ENCODE measurements around the gene FTL.
"Not testable (repeated sequence)": the region's sequence is repeated elsewhere in the genome, so short reads cannot be mapped to it uniquely, and the experiment has no call there.

FTL gene

DNA sequence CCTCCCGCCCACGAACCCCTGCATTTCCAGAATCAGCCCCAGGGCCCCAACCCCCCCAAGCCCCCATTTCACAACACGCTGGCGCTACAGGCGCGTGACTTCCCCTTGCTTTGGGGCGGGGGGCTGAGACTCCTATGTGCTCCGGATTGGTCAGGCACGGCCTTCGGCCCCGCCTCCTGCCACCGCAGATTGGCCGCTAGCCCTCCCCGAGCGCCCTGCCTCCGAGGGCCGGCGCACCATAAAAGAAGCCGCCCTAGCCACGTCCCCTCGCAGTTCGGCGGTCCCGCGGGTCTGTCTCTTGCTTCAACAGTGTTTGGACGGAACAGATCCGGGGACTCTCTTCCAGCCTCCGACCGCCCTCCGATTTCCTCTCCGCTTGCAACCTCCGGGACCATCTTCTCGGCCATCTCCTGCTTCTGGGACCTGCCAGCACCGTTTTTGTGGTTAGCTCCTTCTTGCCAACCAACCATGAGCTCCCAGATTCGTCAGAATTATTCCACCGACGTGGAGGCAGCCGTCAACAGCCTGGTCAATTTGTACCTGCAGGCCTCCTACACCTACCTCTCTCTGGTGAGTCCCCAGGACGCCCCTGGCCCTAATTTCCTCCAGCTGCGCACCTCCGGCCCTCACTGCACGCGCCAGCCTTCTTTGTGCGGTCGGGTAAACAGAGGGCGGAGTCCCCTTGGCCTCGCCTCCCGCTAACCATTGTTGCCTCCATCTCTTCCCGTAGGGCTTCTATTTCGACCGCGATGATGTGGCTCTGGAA is at the start of gene FTL:
Gene FTL (plus strand): TSS at position 270 of the 766 bp plus-strand sequence. CDS start 199 bp downstream, at position 469.
- DNase-seq, result peak; percentile 86 to 92

DNA sequence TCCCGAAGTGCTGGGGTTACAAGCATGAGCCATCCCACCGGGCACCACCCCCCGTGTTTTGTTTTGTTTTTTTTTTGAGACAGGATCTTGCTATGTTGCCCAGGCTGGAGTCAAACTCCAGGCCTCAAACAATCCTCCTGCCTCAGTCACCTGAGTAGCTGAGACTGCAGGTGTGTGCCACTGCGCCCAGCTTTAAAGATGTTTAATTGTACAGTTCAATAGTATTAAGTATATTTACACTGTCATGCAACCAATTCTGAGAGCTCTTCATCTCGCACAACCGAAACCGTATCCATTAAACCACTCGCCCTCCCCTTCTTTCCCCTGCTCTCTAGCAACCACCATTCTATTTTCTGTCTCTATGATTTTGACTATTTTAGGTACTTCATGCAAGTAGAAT is 49.4 kb upstream of the FTL start:
- no peak for DNase-seq

DNA sequence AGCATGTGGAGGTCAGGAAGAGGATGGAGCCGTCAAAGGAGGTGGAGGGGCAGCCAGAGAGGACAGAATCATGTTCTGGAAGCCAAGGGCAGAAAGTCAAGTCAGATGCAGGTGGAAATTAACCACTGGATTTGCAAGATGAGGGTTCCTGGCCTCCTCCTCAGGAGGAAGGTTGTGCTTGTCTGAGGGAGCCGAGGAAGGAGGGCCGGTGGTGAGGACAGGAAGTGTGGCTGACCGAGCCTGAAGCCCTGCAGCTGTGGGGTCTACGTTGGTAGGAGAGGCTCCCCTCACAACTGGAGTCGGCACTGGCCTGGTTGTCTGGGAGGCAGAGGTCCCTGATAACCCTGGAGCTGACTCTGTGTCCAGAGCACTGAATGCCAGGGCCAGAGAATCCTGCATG is 47.0 kb upstream of the FTL start:
- no peak for DNase-seq

DNA sequence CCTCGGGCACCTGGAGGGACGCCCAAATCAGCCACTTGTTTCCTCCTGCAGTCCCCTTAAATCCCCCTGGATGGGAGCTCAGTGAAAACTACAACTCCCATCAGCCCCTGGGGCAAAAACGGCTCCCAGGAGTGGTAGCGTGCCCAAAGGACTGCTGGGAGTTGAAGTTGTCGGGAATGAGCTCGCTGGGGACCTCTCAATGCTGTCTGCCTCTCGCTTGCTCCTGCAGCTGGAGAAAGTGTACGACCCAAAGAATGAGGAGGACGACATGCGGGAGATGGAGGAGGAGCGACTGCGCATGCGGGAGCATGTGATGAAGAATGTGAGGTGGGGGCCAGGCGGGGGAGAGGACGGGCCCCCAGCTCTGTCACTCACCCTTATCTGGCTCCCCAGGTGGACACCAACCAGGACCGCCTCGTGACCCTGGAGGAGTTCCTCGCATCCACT is 46.3 kb upstream of the FTL start:
- no peak for DNase-seq

DNA sequence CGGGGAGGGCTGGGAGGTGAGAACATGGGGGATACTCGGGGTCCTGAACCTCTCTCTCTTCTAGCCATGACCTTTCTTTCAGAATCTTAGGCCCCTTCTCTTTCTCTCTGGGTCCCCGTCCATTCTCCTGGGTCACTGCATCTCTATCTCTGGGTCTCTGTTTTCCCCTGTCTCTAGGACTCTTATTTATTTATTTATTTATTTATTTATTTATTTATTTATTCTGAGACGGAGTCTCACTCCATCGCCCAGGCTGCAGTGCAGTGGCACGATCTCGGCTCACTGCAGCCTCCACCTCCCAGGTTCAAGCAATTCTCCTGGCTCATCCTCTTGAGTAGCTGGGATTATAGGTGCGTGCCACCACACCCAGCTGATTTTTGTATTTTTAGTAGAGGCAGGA is 45.8 kb upstream of the FTL start:
- not testable (repeated sequence) for DNase-seq

DNA sequence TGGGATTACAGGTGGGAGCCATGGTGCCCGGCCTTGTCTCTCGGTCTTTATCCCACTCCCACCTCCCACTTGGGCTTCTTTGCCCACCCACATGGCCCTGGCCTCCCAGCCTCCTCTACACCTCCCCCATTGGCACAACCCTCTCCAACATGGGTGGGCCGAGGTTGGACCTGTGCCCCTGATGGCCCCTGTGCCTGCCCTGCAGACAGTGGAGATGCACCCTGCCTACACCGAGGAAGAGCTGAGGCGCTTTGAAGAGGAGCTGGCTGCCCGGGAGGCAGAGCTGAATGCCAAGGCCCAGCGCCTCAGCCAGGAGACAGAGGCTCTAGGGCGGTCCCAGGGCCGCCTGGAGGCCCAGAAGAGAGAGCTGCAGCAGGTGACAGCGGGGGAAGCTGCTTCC is 44.2 kb upstream of the FTL start:
- DNase-seq, result no peak

DNA sequence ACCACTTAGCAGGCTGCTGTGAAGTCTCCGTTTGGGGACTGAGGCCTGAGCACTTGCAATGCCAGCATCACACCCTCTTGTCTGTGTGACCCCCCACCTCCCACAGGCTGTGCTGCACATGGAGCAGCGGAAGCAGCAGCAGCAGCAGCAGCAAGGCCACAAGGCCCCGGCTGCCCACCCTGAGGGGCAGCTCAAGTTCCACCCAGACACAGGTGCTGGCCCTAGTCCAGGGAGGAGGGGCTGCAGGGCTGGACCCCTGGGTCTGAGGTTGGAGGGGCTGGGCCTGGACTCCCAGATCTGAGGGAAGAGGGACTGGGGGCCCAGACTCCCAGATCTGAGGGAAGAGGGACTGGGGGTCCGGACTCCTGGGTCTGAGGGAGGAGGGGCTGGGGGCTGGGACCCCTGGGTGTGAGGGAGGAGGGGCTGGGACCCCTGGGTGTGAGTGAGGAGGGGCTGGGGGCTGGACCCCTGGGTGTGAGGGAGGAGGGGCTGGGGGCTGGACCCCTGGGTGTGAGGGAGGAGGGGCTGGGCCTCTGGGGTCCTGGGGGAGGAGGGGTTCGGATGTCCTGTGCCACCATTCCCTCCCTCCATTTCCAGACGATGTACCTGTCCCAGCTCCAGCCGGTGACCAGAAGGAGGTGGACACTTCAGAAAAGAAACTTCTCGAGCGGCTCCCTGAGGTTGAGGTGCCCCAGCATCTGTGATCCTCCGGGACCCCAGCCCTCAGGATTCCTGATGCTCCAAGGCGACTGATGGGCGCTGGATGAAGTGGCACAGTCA is 43.2 kb upstream of the FTL start:
- no peak for DNase-seq

DNA sequence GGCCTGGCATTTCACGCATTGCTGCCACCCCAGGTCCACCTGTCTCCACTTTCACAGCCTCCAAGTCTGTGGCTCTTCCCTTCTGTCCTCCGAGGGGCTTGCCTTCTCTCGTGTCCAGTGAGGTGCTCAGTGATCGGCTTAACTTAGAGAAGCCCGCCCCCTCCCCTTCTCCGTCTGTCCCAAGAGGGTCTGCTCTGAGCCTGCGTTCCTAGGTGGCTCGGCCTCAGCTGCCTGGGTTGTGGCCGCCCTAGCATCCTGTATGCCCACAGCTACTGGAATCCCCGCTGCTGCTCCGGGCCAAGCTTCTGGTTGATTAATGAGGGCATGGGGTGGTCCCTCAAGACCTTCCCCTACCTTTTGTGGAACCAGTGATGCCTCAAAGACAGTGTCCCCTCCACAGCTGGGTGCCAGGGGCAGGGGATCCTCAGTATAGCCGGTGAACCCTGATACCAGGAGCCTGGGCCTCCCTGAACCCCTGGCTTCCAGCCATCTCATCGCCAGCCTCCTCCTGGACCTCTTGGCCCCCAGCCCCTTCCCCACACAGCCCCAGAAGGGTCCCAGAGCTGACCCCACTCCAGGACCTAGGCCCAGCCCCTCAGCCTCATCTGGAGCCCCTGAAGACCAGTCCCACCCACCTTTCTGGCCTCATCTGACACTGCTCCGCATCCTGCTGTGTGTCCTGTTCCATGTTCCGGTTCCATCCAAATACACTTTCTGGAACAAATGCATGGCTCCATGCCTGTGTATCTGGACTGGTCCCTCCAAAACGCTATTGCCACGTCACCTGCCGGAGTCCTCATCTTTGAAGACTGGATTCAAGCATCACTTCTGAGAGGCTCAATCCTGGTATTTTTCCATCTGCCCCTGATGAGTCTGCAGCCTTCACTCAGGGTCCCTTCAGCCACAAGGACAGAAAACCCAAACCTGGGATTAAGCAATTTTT is 42.3 kb upstream of the FTL start:
- DNase-seq, result no peak

DNA sequence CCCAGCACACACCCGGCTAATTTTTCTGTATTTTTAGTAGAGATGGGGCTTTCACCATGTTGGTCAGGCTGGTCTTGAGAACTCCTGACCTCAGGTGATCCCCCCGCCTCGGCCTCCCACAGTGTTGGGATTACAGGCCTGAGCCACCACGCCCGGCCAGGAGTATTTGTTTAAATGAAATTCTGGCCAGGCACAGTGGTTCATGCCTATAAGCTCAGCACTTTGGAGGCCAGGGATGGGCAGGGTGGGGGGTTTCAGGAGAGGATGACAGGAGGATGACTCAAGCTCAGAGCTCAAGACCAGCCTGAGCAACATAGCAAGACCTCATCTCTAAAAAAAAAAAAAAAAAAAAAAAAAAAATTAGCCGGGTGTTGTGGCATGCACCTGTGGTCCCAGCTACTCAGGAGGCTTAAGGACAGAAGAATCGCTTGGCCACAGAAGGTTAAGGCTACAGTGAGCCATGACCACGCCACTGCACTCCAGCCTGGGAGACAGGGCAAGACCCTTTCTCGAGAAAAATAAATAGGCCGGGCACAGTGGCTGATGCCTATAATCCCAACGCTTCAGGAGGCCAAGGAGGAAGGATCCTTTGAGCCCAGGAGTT is 39.8 kb upstream of the FTL start:
- no peak for DNase-seq

DNA sequence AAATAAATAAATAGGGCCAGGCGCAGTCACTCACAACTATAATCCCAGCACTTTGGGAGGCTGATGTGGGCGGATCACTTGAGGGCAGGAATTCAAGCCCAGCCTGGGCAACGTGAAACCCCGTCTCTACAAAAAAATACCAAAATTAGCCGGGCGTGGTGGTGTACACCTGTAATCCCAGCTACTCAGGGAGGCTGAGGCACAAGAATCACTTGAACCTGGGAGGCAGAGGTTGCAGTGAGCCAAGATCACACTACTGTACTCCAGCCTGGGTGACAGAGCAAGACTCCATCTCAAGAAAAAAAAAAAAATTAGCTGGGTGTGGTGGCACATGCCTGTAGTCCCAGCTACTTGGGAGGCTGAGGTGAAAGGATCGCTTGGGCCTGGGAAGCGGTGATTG is 39.2 kb upstream of the FTL start:
- not testable (repeated sequence) for DNase-seq

DNA sequence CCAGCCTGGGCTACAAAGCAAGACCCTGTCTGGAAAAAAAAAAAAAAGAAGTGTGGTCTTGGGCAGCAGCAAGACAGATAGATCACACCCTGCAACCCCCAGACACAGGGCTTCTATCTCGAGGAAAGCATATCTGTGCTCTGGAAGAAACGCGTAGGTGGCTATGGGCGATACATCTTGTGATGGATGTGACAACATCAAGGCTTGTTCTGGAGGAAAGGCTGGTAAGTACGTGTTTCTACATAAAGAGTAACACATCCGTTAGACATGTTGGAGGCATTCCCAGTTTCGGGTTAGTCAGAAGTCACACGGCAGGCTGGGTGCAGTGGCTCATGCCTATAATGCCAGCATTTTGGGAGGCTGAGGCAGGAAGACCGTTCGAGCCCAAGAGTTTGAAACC is 38.2 kb upstream of the FTL start:
- DNase-seq, result no peak

DNA sequence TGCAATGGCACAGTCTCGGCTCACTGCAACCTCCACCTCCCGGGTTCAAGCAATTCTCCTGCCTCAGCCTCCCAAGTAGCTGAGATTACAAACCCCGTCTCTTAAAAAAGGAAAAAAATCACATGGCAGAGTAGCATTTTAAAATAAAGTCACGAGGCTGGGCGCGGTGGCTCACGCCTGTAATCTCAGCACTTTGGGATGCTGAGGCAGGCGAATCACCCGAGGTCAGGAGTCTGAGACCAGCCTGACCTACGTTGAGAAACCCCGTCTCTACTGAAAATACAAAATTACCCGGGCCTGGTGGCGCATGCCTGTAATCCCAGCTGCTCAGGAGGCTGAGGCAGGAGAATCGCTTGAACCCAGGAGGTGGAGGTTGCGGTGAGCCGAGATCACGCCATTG is 37.4 kb upstream of the FTL start:
- DNase-seq, result not testable (repeated sequence)

DNA sequence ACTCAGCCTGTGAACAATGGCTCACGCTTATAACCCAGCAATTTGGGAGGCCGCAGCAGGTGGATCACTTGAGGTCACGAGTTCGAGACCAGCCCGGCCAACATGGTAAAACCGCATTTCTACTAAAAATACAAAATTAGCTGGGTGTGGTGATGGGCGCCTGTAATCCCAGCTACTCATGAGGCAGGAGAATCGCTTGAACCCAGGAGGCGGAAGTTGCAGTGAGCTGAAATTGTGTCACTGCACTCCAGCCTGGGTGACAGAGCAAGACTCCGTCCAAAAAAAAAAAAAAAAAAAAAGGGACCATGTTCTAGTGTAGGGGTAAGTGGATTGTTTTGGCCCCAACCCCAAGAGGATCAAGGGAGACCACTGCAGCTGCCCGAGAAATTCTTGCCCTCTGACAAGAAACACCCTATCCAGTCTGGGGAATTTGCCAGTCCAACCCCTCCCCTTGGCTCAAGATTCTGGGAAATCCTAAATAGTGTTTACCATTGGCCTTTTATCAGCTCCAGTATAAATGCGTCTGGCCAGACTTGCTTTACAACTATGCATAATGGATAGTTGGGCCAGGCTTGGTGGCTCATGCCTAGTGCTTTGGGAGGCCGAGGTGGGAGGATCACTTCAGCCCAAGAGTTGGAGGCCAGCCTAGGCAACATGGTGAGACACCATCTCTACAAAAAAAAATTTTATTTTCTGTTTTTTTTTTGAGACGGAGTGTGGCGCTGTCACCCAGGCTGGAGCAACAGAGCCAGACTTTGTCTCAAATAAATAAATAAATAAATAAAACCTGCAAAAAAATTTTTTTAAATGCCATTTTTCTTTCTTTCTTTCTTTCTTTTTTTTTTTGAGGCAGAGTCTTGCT is 36.7 kb upstream of the FTL start:
- DNase-seq, result no peak

DNA sequence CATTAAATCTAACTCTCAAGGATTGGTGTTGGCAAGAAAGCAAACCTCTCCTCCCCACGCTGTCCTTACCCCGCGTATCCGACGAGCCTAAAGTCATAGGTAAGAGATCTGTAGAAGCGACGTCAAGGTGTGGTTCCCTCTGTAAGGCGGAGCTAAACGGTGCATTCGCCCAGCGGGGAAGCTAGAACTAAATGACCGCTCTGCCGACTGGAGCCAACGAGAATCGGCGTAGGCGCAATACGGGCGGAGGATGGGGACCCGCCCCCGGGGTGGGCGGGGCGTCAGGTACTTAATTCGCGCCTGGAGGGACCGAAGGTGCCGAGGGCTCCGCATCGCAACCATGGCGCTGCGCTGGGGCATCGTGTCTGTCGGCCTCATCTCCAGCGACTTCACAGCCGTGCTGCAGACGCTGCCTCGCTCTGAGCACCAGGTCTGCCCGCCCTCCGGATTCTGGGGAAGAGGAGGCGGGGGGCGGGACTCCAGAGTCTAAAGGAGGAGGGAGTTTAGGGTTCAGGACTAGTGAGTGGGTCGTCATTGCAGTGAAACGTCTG is 31.7 kb upstream of the FTL start, which contains the start of gene DHDH:
Gene DHDH (plus strand): TSS at position 318 of the 551 bp plus-strand sequence. CDS start 23 bp downstream, at position 341.
- peak in 1 of 2 experiments; percentile 66 for DNase-seq

DNA sequence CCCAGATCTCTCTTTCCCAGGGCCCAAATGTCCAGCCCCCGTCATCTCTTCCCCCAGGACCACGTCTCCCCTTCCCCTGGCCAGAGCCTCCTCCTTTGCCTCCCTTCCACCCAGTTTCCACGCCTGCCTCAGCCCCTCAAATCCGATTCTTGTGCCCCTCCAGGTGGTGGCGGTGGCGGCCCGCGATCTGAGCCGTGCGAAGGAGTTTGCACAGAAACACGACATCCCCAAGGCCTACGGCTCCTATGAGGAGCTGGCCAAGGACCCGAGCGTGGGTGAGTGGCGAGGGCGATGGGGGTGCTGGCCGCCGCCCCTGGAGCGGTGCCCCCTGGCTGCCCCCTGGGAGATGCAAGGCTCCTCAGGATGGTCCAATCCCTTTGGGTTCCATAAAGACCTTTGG is 30.3 kb upstream of the FTL start:
- DNase-seq, result no peak

DNA sequence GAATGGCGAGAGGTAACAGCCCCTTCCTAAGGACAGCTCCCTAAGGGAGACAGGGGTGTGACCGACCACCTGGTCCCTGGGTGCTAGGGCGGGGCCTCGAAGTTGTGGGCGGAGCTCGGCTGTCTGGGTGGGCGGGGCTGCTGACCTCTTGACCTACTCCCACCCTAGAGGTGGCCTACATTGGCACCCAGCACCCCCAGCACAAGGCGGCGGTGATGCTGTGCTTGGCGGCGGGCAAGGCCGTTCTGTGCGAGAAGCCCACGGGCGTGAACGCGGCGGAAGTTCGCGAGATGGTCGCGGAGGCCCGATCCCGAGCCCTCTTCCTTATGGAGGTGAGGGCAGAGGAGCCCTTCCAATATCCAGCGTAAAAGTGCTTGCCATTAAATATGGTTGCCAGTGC is 29.2 kb upstream of the FTL start:
- no peak for DNase-seq

DNA sequence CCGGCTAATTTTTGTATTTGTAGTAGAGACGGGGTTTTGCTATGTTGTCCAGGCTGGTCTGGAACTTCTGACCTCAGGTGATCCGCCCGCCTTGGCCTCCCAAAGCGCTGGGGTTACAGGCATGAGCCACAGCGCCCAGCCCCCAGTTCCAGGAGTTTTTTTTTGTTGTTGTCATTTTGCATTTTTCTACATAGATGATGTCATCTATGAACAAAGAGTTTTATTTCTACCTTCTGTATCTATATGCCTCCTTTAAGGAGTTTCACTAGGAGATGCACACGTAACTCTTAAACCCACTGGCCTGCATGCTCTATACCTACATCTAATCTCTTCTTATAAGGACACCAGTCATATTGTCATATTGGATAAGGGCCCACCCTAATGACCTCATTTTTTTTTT is 26.9 kb upstream of the FTL start:
- no peak for DNase-seq

DNA sequence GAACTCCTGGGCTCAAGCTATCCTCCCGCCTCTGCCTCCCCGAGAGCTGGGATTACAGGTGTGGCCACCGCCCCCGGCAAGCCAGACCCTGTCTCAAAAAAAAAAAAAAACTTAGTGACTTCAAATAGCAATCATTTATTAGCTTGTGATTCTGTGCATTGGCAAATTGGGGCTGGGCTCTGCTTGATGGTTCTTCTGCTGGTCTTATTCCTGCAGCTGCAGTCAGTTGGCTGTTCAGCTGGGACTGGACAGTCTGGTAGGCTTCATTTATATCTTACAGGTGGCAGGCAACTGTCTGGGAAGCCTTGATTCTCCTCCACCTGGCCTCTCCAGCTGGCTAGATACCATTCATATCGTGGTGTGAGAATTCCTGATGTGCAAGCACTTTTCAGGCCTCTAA is 24.2 kb upstream of the FTL start:
- DNase-seq, result no peak

DNA sequence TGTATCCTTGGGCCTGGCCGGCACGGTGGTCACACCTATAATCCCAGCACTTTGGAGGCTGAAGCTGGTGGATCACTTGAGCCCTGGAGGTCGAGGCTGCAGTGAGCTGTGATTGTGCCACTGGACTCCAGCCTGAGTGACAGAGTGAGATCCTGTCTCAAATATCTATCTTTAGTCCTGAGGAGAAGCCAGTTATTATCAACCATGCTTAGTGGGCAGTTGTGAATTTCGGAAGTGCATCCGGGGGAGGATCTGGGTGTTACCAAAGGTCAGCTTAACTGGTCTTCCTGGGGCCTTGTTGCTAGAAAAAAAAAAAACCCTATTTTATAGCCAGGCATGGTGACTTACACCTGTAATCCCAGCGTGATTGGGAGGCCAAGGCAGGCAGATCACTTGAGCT is 22.0 kb upstream of the FTL start:
- no peak for DNase-seq

DNA sequence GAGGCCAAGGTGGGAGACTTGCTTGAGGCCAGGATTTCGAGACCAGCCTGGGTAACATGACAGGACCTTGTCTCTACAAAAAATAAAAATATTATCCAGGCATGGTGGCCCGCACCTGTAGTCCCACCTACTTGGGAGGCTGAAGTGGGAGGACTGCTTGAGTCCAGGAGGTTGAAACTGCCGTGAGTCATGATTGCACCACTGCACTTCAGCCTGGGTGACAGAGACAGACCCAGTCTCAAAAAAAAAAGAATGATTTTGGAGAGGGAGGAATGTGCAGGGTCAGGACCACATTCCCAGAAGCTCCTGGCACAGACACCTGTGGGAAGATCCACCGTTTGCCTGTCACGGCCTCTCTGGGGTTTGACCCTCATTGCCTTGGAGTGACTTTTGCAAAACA is 19.7 kb upstream of the FTL start:
- no peak for DNase-seq

DNA sequence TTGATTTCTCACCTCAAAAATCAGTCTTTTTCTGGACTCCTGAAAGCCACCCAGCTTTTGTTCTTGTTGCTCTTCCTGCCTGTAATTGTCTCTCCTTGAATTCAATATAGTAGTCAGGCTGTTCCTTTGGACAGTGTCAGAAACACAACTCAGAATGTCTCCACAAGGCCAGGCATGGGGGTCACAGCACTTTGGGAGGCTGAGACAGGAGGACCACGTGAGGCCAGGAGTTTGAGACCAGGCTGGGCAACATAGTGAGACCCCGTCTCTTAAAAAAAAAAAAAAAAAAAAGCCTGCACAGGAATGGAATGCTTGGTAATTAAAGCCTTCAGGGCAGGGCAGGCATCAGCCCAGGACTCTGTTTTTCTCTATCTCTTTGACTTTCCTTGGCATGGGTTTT is 19.3 kb upstream of the FTL start:
- no peak for DNase-seq
